ENCODE results near the gene HEYL. TPM values are rescaled to one million over a fixed set of nuclear protein-coding genes. Genes with fewer than 3 reads are reported as not detected.

HEYL gene
- total RNA-seq, 1 experiment from 2014 or later = 0.15 TPM

GRCh38 chr1:39638965-39639304 is 508 bp downstream of the HEYL start:
- no peak for DNase-seq (ENCODE audit: low read depth)

- DNase-seq (ENCODE audit: low read depth) = no peak
These were observed 2.1 kb downstream of the HEYL start for GRCh38 chr1:39637361-39637760.

- DNase-seq (ENCODE audit: low read depth) = no peak
These were observed 3.6 kb downstream of the HEYL start for GRCh38 chr1:39635871-39636210.

- DNase-seq (ENCODE audit: low read depth) = no peak
These were observed 4.1 kb downstream of the HEYL start for GRCh38 chr1:39635205-39635870.

GRCh38 chr1:39633422-39633821 is 6.0 kb downstream of the HEYL start:
- no peak for DNase-seq (ENCODE audit: low read depth)

- DNase-seq (ENCODE audit: low read depth) = peak; percentile 53
These were observed 6.6 kb downstream of the HEYL start for GRCh38 chr1:39632682-39633417.

- no peak for DNase-seq (ENCODE audit: low read depth)
These were observed 7.1 kb downstream of the HEYL start for GRCh38 chr1:39632323-39632681.

- DNase-seq (ENCODE audit: low read depth) = no peak
These were observed 7.8 kb downstream of the HEYL start for GRCh38 chr1:39631361-39632322.

GRCh38 chr1:39628807-39629350 is 10.6 kb downstream of the HEYL start:
- DNase-seq (ENCODE audit: low read depth) = no peak

GRCh38 chr1:39626646-39627045 is 12.8 kb downstream of the HEYL start:
- DNase-seq (ENCODE audit: low read depth) = no peak

- no peak for DNase-seq (ENCODE audit: low read depth)
These were observed 13.8 kb downstream of the HEYL start for GRCh38 chr1:39625462-39626273.

- no peak for DNase-seq (ENCODE audit: low read depth)
These were observed 14.4 kb downstream of the HEYL start for GRCh38 chr1:39625009-39625408.

GRCh38 chr1:39623053-39623452 is 16.4 kb downstream of the HEYL start:
- DNase-seq (ENCODE audit: low read depth) = no peak

- no peak for DNase-seq (ENCODE audit: low read depth)
These were observed 17.0 kb downstream of the HEYL start for GRCh38 chr1:39622427-39622826.

- no peak for DNase-seq (ENCODE audit: low read depth)
These were observed 18.7 kb downstream of the HEYL start for GRCh38 chr1:39620659-39621165.

GRCh38 chr1:39617488-39618049 is 21.9 kb downstream of the HEYL start:
- peak; percentile 15 for DNase-seq (ENCODE audit: low read depth)

- no peak for DNase-seq (ENCODE audit: low read depth)
These were observed 24.3 kb downstream of the HEYL start for GRCh38 chr1:39615086-39615673.

GRCh38 chr1:39614488-39614887 is 25.0 kb downstream of the HEYL start:
- no peak for DNase-seq (ENCODE audit: low read depth)

- peak; percentile 27 for DNase-seq (ENCODE audit: low read depth)
These were observed 26.2 kb downstream of the HEYL start for GRCh38 chr1:39613250-39613649.

GRCh38 chr1:39609618-39610331 is 29.7 kb downstream of the HEYL start:
- DNase-seq (ENCODE audit: low read depth) = peak; percentile 32
